Gastrocnemius medialis (tissue), 4 donors: ENCODE measurements around the gene HOXB1. TPM values are rescaled to one million over a fixed set of nuclear protein-coding genes. Genes with fewer than 3 reads are reported as not detected.

Source experiments
- ATAC-seq, 2 donors: fragments of 150-250 bp; one replicate each; pipeline ENCODE4 v1.9.1; 2016
- DNase-seq, 2 donors: peaks; one replicate each; pipeline ENCODE4 v3.0.0-alpha.2; 2019
- H3K27ac ChIP-seq, 4 donors: fragments of 200-600 bp; sonication (generic); 1 replicate in 1 of 4; 2 replicates in 3 of 4; pipeline ENCODE4 v1.5.1; 2016 to 2018; ENCODE audit warnings: mild to moderate bottlenecking in 2 of 4, moderate library complexity in 1 of 4
- H3K27me3 ChIP-seq, 3 donors: fragments of 200-600 bp; sonication (generic) in 2 of 3; 1 replicate in 1 of 3; 2 replicates in 2 of 3; pipeline versions ENCODE4 v1.5.1 to v1.6.0; 2016 to 2019; ENCODE audit warnings: mild to moderate bottlenecking in 1 of 3, moderate library complexity in 1 of 3
- H3K36me3 ChIP-seq, 2 donors: fragments of 200-600 bp; sonication (generic) in 1 of 2; one replicate each; pipeline ENCODE4 v1.5.1; 2017 to 2018
- H3K4me1 ChIP-seq, 2 donors: fragments of 200-600 bp; sonication (generic) in 1 of 2; one replicate each; pipeline ENCODE4 v1.5.1; 2016 to 2017; ENCODE audit warnings: mild to moderate bottlenecking in 2 of 2
- H3K4me3 ChIP-seq, 4 donors: fragments of 200-600 bp; sonication (generic) in 3 of 4; 1 replicate in 1 of 4; 2 replicates in 3 of 4; pipeline ENCODE4 v1.5.1; 2016 to 2019; ENCODE audit warnings: mild to moderate bottlenecking in 2 of 4
- H3K9me3 ChIP-seq, 3 donors: fragments of 200-600 bp; sonication (generic) in 2 of 3; 1 replicate in 1 of 3; 2 replicates in 2 of 3; pipeline ENCODE4 v1.5.1; 2016 to 2019
- POLR2A ChIP-seq, 2 donors: fragments of 450-650 bp; IDR thresholded peaks; one replicate each; pipeline ENCODE4 v1.6.1; 2017; ENCODE audit warnings: antibody characterized with exemption in 2 of 2, mild to moderate bottlenecking in 2 of 2, moderate library complexity in 2 of 2
- in situ Hi-C, 4 donors: fragments of 200-750 bp; cut with MboI; loops; one replicate each; pipeline versions ENCODE4 v1.15.0 to v1.8.0; 2017; ENCODE audit warnings: low sequenced_read_pairs in 4 of 4
- intact Hi-C: fragments of 100-400 bp; cut with DNase I; formaldehyde crosslinking; loops from one replicate; pipeline ENCODE4 v1.15.1; 2023; ENCODE audit warnings: low total_unique reads
- total RNA-seq, 4 donors: library from RNA; depleted of rRNA; stranded (reverse); fragments of >200 nt; gene quantifications; one replicate each; pipeline versions ENCODE4 v1.1.0 to v1.2.3, GENCODE V29; 2016
- TF ChIP-seq, protein P1 (sequence below), 5 experiments: fragments of 450-650 bp in 3 of 5; fragments of 200-600 bp in 2 of 5; sonication (generic) in 2 of 5; IDR thresholded peaks in 4 of 5; conservative IDR thresholded peaks in 1 of 5; 1 replicate in 4 of 5; 2 replicates in 1 of 5; pipeline ENCODE4 v1.5.1; 2016 to 2019; ENCODE audit warnings: antibody characterized with exemption in 5 of 5, mild to moderate bottlenecking in 3 of 5, moderate library complexity in 3 of 5

The HOXB1 gene
- total RNA-seq, 4 donors from 2014 or later, result not detected

DNA sequence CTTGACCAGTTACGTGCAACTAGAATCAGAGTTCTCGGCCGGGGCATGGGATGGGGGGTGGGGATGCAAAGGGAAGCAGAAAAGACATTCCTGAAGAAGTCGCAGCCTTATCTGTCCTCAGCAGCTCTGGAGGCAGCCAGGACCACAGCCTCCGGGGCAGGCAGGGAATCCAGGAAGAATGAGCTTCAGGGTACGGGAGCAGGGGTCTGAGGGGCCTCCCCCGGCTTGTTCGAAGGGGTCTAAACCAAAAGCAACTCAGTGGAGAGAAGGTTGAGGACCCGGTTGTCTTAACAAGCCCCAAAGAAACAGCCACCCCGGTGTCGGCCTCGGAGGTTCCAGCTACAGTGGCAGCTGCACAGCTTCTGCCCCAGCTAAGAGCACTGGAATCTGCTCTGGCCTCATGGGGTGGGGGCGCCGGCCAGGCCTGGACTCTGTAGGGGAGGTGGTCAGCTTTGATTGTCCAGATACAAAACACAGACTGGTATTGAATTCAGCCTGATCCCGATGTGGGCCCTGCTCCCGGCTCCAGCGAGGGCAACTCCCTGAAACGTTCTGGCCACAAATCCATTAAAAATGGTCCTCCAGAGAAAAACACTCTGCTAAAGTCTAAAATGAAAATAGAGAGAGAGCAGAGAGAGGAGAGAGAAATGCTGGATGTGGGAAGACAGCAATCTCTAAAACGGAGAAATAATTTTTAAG is 39.7 kb upstream of the HOXB1 start:
- Histone ChIP-seq H3K4me1 (peaks cover 0 to 12% of the 10 kb centered on the region in 2 donors), H3K4me3 (peak overlapping the region in 3 of 4 donors; percentile 7 to 35 (median 26)), H3K27me3 (peaks cover 27 to 38% (median 34%) of the 10 kb centered on the region in 3 donors), H3K27ac (peak overlapping the region; percentile 51 to 78 (median 64)), H3K9me3 (no peaks in the 10 kb centered on the region), H3K36me3 (no peaks in the 10 kb centered on the region)
- in situ Hi-C loops (no loop called here), intact Hi-C loops (no loop called here)
- ATAC-seq (no peak), DNase-seq (no peak)
- no peak for TF ChIP-seq POLR2A (IDR thresholded peaks at IDR 0.05)

DNA sequence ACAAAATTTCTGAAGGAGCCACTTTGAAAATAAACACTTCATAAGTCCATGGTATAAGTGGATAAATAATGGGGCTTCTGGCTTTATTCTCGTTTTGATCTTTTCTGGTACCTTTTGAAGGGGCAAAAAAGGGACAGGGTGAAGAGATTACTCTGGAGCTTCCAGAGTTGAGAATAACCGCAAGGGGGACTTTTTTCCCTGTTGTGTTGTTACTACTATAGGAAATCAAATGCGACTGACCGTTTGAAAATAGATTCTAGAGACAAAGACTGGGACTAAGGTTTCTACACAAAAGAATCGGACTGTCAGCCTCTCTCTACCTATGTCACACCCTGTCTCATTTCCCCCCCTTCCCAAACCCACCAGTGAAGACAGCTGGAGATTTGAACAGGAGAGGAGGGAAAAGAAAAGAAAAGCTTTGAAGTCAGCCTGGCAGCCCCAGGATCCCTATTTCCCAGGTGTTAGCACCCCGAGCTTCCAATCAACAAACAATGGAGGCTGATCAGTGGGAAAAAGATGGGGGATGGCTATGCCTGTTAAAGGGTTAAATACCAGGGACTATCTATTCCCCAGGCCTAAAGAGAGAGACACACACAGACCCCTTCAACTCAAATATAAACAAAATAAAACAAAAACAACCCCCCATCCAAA is 39.0 kb upstream of the HOXB1 start:
- DNase-seq, result no peak
- Histone ChIP-seq H3K36me3 (no peaks in the 10 kb centered on the region), H3K27me3 (peaks cover 25 to 35% (median 31%) of the 10 kb centered on the region in 3 donors), H3K9me3 (no peaks in the 10 kb centered on the region), H3K27ac (peak overlapping the region in 3 of 4 donors; percentile 57 to 78 (median 70)), H3K4me1 (peaks cover 0 to 12% of the 10 kb centered on the region in 2 donors), H3K4me3 (peak overlapping the region in 2 of 4 donors; percentile 26 to 35)
- in situ Hi-C loops, result no loop called here
- TF ChIP-seq POLR2A (IDR thresholded peaks at IDR 0.05), result no peak
- TF ChIP-seq, protein P1, sequence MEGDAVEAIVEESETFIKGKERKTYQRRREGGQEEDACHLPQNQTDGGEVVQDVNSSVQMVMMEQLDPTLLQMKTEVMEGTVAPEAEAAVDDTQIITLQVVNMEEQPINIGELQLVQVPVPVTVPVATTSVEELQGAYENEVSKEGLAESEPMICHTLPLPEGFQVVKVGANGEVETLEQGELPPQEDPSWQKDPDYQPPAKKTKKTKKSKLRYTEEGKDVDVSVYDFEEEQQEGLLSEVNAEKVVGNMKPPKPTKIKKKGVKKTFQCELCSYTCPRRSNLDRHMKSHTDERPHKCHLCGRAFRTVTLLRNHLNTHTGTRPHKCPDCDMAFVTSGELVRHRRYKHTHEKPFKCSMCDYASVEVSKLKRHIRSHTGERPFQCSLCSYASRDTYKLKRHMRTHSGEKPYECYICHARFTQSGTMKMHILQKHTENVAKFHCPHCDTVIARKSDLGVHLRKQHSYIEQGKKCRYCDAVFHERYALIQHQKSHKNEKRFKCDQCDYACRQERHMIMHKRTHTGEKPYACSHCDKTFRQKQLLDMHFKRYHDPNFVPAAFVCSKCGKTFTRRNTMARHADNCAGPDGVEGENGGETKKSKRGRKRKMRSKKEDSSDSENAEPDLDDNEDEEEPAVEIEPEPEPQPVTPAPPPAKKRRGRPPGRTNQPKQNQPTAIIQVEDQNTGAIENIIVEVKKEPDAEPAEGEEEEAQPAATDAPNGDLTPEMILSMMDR (IDR thresholded peaks at IDR 0.05 in 4 of 5, conservative IDR thresholded peaks at IDR 0.05 in 1 of 5), result no peak
- intact Hi-C loops, result no loop called here
- no peak for ATAC-seq

DNA sequence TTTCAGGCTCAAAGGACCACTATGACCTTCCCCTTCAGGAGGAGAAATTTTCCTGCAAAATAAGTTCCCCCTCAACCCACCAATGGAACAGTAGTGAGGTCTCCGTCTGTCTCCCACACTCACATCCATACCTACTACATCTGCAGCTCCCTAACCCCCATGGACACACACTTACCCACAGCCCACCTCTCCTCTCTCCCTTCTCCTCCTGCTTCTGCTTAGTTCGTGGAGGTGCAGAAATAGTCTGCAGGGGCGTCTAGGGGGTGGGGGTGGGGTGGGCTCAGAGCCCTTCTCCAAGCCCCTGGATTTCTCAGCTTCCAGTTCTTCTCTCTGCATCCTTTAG is 38.4 kb upstream of the HOXB1 start:
- intact Hi-C loops (no loop called here), in situ Hi-C loops (no loop called here)
- Histone ChIP-seq H3K27me3 (peaks cover 25 to 36% (median 32%) of the 10 kb centered on the region in 3 donors), H3K4me3 (peak overlapping the region in 3 of 4 donors; percentile 16 to 28 (median 22)), H3K9me3 (no peaks in the 10 kb centered on the region), H3K4me1 (peaks cover 0 to 12% of the 10 kb centered on the region in 2 donors), H3K27ac (peak overlapping the region in 3 of 4 donors; percentile 57 to 78 (median 70)), H3K36me3 (no peaks in the 10 kb centered on the region)
- DNase-seq (no peak), ATAC-seq (no peak)
- TF ChIP-seq POLR2A (IDR thresholded peaks at IDR 0.05), result no peak
- TF ChIP-seq, protein P1 (IDR thresholded peaks at IDR 0.05 in 4 of 5, conservative IDR thresholded peaks at IDR 0.05 in 1 of 5), result no peak

DNA sequence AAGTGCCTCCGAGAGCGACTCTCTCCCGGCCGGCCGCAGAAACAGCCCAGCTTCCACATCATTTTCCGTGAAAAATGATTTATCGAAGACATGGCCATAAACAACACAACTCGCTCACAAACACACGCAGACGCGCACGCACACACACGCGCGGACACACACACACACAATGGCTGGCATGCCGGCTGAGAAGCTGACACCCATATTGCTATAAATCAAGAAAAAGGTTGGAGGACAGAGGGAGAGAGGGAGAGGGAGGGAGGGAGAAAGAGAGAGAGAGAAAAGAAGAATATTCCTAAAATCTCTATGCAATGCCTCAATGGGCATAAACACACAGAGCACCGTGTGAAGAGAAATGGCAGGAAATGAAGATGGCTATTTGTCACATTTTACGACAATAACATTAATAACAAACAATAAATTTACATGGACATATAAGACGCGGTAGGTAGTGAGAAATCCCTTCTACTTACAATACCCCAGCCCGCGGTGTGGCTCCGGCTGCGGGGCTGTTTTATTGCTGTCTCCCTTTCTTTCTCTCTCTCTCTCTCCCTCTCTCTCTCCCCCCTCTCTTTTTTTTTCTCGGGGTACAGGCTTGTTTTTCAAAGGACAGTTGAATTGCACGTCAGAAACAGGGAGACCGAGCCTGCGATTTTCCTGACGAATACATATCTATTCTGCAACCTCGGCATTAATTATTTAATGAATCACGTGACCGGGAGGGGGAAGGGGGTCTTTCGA is 37.9 kb upstream of the HOXB1 start:
- peak overlapping the region in 3 of 4 donors; percentile 22 to 37 (median 28) for H3K4me3 ChIP-seq
- ATAC-seq (no peak), DNase-seq (no peak)
- H3K27ac ChIP-seq, result peak overlapping the region in 3 of 4 donors; percentile 57 to 78 (median 70)
- H3K9me3 ChIP-seq, result no peaks in the 10 kb centered on the region
- H3K27me3 ChIP-seq, result peaks cover 25 to 35% (median 29%) of the 10 kb centered on the region in 3 donors
- in situ Hi-C loops, result no loop called here
- TF ChIP-seq POLR2A (IDR thresholded peaks at IDR 0.05), result no peak
- TF ChIP-seq, protein P1 (IDR thresholded peaks at IDR 0.05 in 4 of 5, conservative IDR thresholded peaks at IDR 0.05 in 1 of 5), result no peak
- intact Hi-C loops, result no loop called here
- peaks cover 0 to 12% of the 10 kb centered on the region in 2 donors for H3K4me1 ChIP-seq
- no peaks in the 10 kb centered on the region for H3K36me3 ChIP-seq
